Activated T-helper 9 cell treated with anti-CD3 and anti-CD28 coated beads, Interleukin-2, amount 50 U/mL, for 16 hours (primary cell): Measurements from ENCODE around the gene ATG7.

ENCODE experiments used
- DNase-seq: peaks from one replicate; pipeline ENCODE4 v3.0.0-alpha.2; 2020; ENCODE audit warnings: low read depth

ATG7 gene

GRCh38 chr3:11536936-11537612 is 264.9 kb downstream of the ATG7 start:
- no peak for DNase-seq

- no peak for DNase-seq
Measured at GRCh38 chr3:11538581-11538980, 266.4 kb downstream of the ATG7 start.

- DNase-seq = no peak
Measured at GRCh38 chr3:11539218-11539617, 267.0 kb downstream of the ATG7 start.

- DNase-seq = no peak
Measured at GRCh38 chr3:11539677-11540076, 267.5 kb downstream of the ATG7 start.

- no peak for DNase-seq
Measured at GRCh38 chr3:11541321-11542303, 269.4 kb downstream of the ATG7 start.

- no peak for DNase-seq
Measured at GRCh38 chr3:11542551-11542950, 270.4 kb downstream of the ATG7 start.

GRCh38 chr3:11543141-11543947 is 271.1 kb downstream of the ATG7 start:
- no peak for DNase-seq

GRCh38 chr3:11543948-11544387 is 271.8 kb downstream of the ATG7 start:
- no peak for DNase-seq

- DNase-seq = no peak
Measured at GRCh38 chr3:11544412-11545181, 272.4 kb downstream of the ATG7 start.

GRCh38 chr3:11545186-11545851 is 273.1 kb downstream of the ATG7 start:
- DNase-seq = no peak

GRCh38 chr3:11546657-11547302 is 274.6 kb downstream of the ATG7 start:
- DNase-seq = no peak

GRCh38 chr3:11547498-11547897 is 275.3 kb downstream of the ATG7 start:
- no peak for DNase-seq

GRCh38 chr3:11548721-11549131 is 276.5 kb downstream of the ATG7 start:
- no peak for DNase-seq

GRCh38 chr3:11549580-11550140 is 277.5 kb downstream of the ATG7 start:
- no peak for DNase-seq

- DNase-seq = no peak
Measured at GRCh38 chr3:11551036-11551435, 278.8 kb downstream of the ATG7 start.

GRCh38 chr3:11552289-11553264 is 280.4 kb downstream of the ATG7 start:
- no peak for DNase-seq

- no peak for DNase-seq
Measured at GRCh38 chr3:11553436-11554235, 281.4 kb downstream of the ATG7 start.

- DNase-seq = no peak
Measured at GRCh38 chr3:11554236-11554610, 282.0 kb downstream of the ATG7 start.
